ENCODE data around the gene PAGE5. TPM values are rescaled to one million over a fixed set of nuclear protein-coding genes. Genes with fewer than 3 reads are reported as not detected.
A peak's percentile ranks its signal among the peaks of the same experiment; 100 is the strongest.

PAGE5 gene
- total RNA-seq (2014; rRNA removed; shearing (Covaris generic)) (not detected in 2 replicates), total RNA-seq (2022) (not detected in 2 replicates), Bru-seq, nascent RNA (not detected), BruChase-seq, experiment 1, labeled RNA remaining after a 6-hour chase (percentile 15 among the genes with signal in this experiment), BruChase-seq, experiment 2, labeled RNA remaining after a 2-hour chase (not detected)
- long read RNA-seq, result 0 reads

- H3K27ac ChIP-seq (ENCODE audit: low read depth, low read length, poor library complexity, severe bottlenecking), result no peak within 1 kb of the TSS
- H3K36me3 ChIP-seq (ENCODE audit: insufficient read depth, low read length), result no peaks in the 10 kb centered on the region
- BruUV-seq (replicated peaks), result no TSS peak
- H4K20me1 ChIP-seq (ENCODE audit: insufficient read depth, low read length), result no peaks in the 10 kb centered on the region
- H3K4me1 ChIP-seq (ENCODE audit: insufficient read depth, low read length, poor library complexity, severe bottlenecking), result no peaks in the 10 kb centered on the region
- CTCF ChIA-PET (ENCODE audit: unreplicated experiment), result no interaction called here
- H3K79me2 ChIP-seq (ENCODE audit: insufficient read depth, low read depth, low read length), result no peaks in the 10 kb centered on the region
- H3K9me2 ChIP-seq (ENCODE audit: insufficient read depth, low read length), result no peaks in the 10 kb centered on the region
- H3K4me3 ChIP-seq (ENCODE audit: low read depth, low read length, poor library complexity, severe bottlenecking), result no peak within 1 kb of the TSS
- no peak for DNase-seq (ENCODE audit: low spot score)
- intact Hi-C loops (cut with micrococcal nuclease; ENCODE audit: unreplicated experiment), result no loop called here
- H2AFZ ChIP-seq (ENCODE audit: low read length), result no peak within 1 kb of the TSS
- no peaks in the 10 kb centered on the region for H3K9me3 ChIP-seq (ENCODE audit: low read length)
- TF ChIP-seq CTCF (conservative IDR thresholded peaks at IDR 0.05; ENCODE audit: low read length) (no peak), EZH2phosphoT487 (IDR thresholded peaks at IDR 0.05; ENCODE audit: borderline replicate concordance, low read depth, low read length) (no peak)
- no peak within 1 kb of the TSS for H3K4me2 ChIP-seq (ENCODE audit: low read length)
- POLR2A ChIA-PET, result no interaction called here
Observed at GRCh38 chrX:55220119-55220794, at the start of gene PAGE5. TSS of gene PAGE5 (plus strand) at chrX:55220346. CDS start at chrX:55221383, 1,037 bp downstream.

GRCh38 chrX:55187281-55187680, 32.9 kb upstream of the PAGE5 start:
- intact Hi-C loops (cut with micrococcal nuclease; ENCODE audit: unreplicated experiment), result no loop called here
- H3K9me2 ChIP-seq (ENCODE audit: insufficient read depth, low read length), result no peaks in the 10 kb centered on the region
- no peaks in the 10 kb centered on the region for H4K20me1 ChIP-seq (ENCODE audit: insufficient read depth, low read length)
- H3K27ac ChIP-seq (ENCODE audit: low read depth, low read length, poor library complexity, severe bottlenecking), result no peak overlapping the region
- ChIA-PET CTCF (ENCODE audit: unreplicated experiment) (no interaction called here), POLR2A (interaction anchor here (0.6 kb wide), 1 partner anchor 35 kb away, joined by 3 read pairs; no protein-coding TSS in a partner anchor)
- no peak overlapping the region for H2AFZ ChIP-seq (ENCODE audit: low read length)
- no peaks in the 10 kb centered on the region for H3K9me3 ChIP-seq (ENCODE audit: low read length)
- H3K4me3 ChIP-seq (ENCODE audit: low read depth, low read length, poor library complexity, severe bottlenecking), result no peak overlapping the region
- no TSS peak for BruUV-seq (replicated peaks)
- no peak for DNase-seq (ENCODE audit: low spot score)
- no peak overlapping the region for H3K4me2 ChIP-seq (ENCODE audit: low read length)
- H3K36me3 ChIP-seq (ENCODE audit: insufficient read depth, low read length), result no peaks in the 10 kb centered on the region
- H3K79me2 ChIP-seq (ENCODE audit: insufficient read depth, low read depth, low read length), result no peaks in the 10 kb centered on the region
- TF ChIP-seq EZH2phosphoT487 (IDR thresholded peaks at IDR 0.05; ENCODE audit: borderline replicate concordance, low read depth, low read length) (no peak), CTCF (conservative IDR thresholded peaks at IDR 0.05; ENCODE audit: low read length) (no peak)
- no peaks in the 10 kb centered on the region for H3K4me1 ChIP-seq (ENCODE audit: insufficient read depth, low read length, poor library complexity, severe bottlenecking)

DNA sequence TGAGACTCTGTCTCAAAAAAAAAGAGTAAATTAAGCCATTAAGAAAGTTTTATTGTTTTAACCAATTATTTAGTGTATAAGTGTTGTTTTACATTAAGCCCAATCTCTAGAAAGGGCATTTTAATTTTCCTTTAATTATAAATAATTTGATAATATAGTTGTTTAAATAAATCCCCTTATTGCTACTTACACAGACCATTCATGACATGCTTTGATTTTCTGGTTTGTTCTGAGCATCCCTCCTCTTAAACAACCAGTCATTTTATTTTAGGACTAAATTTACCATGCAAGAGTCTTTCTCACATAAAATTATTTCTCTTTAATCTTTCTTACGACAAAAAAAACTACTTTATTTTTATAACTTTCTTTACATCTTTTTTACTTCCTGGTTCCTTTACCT, 23.5 kb upstream of the PAGE5 start:
- Histone ChIP-seq H3K36me3 (ENCODE audit: insufficient read depth, low read length) (no peaks in the 10 kb centered on the region), H3K4me3 (ENCODE audit: low read depth, low read length, poor library complexity, severe bottlenecking) (no peak overlapping the region), H3K4me1 (ENCODE audit: insufficient read depth, low read length, poor library complexity, severe bottlenecking) (no peaks in the 10 kb centered on the region), H3K9me2 (ENCODE audit: insufficient read depth, low read length) (no peaks in the 10 kb centered on the region), H3K9me3 (ENCODE audit: low read length) (no peaks in the 10 kb centered on the region), H2AFZ (ENCODE audit: low read length) (no peak overlapping the region), H3K79me2 (ENCODE audit: insufficient read depth, low read depth, low read length) (no peaks in the 10 kb centered on the region), H3K4me2 (ENCODE audit: low read length) (no peak overlapping the region), H4K20me1 (ENCODE audit: insufficient read depth, low read length) (no peaks in the 10 kb centered on the region), H3K27ac (ENCODE audit: low read depth, low read length, poor library complexity, severe bottlenecking) (no peak overlapping the region)
- CTCF ChIA-PET (ENCODE audit: unreplicated experiment), result no interaction called here
- no TSS peak for BruUV-seq (replicated peaks)
- DNase-seq (ENCODE audit: low spot score), result no peak
- intact Hi-C loops (cut with micrococcal nuclease; ENCODE audit: unreplicated experiment), result no loop called here
- TF ChIP-seq EZH2phosphoT487 (IDR thresholded peaks at IDR 0.05; ENCODE audit: borderline replicate concordance, low read depth, low read length) (no peak), CTCF (conservative IDR thresholded peaks at IDR 0.05; ENCODE audit: low read length) (no peak)
- POLR2A ChIA-PET, result interaction anchor here (0.5 kb wide), 1 partner anchor 121 kb away, joined by 3 read pairs; no protein-coding TSS in a partner anchor
